Activated naive CD8-positive, alpha-beta T cell treated with anti-CD3 and anti-CD28 coated beads, Interleukin-2, amount 10 ng/mL, durations not matched to agents 7 days and 5 days (primary cell): Measurements from ENCODE around the gene RBM28. TPM values are rescaled to one million over a fixed set of nuclear protein-coding genes. Genes with fewer than 3 reads are reported as not detected.

Experiments used
- total RNA-seq, 2 experiments: library from RNA; stranded (reverse); gene quantifications; one replicate each; pipeline ENCODE4 v1.2.3, GENCODE V29; 2021

The RBM28 gene
- total RNA-seq, 2 experiments from 2014 or later = 42.0 to 42.9 TPM

Other genes with a start within 250 kb of the RBM28 start
- gene LEP, start 102.6 kb downstream of the RBM28 start, total RNA-seq = not detected
- under 1 TPM; 0.28 to 0.30 TPM for gene PRRT4, start 17.8 kb upstream of the RBM28 start, total RNA-seq
- 10 to 100 TPM; 59.0 to 64.4 TPM for gene IMPDH1, start 66.1 kb upstream of the RBM28 start, total RNA-seq
- 10 to 100 TPM; 27.8 to 28.4 TPM for gene HILPDA, start 112.0 kb upstream of the RBM28 start, total RNA-seq
- 10 to 100 TPM; 26.7 to 27.8 TPM for gene METTL2B, start 132.8 kb upstream of the RBM28 start, total RNA-seq